AG09309 (cell line): Measurements from ENCODE around the gene TBXA2R.

Experiments
- DNase-seq: peaks from one replicate; pipeline ENCODE4 v3.0.0-alpha.2; 2010; ENCODE audit warnings: low read depth
- H3K4me3 ChIP-seq: 2 replicates; pipeline ENCODE4 v1.5.1; 2011; ENCODE audit warnings: mild to moderate bottlenecking, low read depth, low read length, moderate library complexity; ENCODE audit not compliant: control insufficient read depth
- TF ChIP-seq, protein P1 (sequence below): IDR thresholded peaks from 2 replicates; pipeline ENCODE4 v1.5.1; 2011; ENCODE audit warnings: mild to moderate bottlenecking, low read depth, low read length, inconsistent platforms; ENCODE audit not compliant: insufficient read depth, control insufficient read depth; ENCODE audit errors: missing control alignments

Gene TBXA2R

DNA sequence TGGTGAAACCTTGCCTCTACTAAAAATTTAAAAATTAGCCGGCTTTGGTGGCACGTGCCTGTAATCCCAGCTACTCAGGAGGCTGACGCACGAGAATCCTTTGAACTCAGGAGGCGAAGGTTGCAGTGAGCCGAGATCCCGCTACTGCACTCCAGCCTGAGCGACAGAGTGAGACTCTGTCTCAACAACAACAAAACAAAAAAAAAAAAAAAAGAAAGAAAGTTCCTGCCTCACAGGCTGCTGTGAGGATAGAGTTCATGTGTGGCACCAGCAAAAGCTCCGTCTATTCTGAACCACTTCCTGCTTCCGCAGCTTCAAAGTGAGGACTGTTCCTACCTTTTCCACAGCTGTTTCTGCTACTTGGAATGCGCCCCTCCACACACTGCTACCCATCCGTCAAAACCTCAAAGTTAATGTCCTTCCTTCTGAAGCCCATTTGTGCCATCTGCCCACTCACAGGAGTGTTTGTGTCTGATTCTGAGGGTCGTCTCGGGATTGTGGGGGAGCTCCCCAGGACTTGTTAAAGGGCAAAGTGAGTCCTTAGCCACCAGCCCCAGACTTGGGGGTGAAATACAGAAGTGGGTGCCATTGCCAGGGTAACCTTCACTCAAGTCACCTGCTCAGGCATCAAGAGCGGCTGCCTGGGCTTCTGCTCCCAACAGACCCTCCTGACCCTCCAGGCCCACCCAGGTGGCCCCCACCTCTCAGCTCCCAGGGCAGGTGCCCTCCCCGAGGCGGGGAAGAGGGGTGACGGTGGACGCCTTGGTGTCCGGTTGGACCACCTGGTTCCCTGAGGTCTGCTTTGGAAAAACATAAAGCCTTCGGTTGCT lies 52.2 kb downstream of the TBXA2R start:
- no peak overlapping the region for H3K4me3 ChIP-seq
- DNase-seq: no peak
- TF ChIP-seq, protein P1, sequence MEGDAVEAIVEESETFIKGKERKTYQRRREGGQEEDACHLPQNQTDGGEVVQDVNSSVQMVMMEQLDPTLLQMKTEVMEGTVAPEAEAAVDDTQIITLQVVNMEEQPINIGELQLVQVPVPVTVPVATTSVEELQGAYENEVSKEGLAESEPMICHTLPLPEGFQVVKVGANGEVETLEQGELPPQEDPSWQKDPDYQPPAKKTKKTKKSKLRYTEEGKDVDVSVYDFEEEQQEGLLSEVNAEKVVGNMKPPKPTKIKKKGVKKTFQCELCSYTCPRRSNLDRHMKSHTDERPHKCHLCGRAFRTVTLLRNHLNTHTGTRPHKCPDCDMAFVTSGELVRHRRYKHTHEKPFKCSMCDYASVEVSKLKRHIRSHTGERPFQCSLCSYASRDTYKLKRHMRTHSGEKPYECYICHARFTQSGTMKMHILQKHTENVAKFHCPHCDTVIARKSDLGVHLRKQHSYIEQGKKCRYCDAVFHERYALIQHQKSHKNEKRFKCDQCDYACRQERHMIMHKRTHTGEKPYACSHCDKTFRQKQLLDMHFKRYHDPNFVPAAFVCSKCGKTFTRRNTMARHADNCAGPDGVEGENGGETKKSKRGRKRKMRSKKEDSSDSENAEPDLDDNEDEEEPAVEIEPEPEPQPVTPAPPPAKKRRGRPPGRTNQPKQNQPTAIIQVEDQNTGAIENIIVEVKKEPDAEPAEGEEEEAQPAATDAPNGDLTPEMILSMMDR: no peak

- TF ChIP-seq, protein P1: no peak
- DNase-seq: no peak
- H3K4me3 ChIP-seq: no peak overlapping the region
These were observed 54.9 kb downstream of the TBXA2R start for GRCh38 chr19:3551792-3552095.

- TF ChIP-seq, protein P1: no peak
- no peak overlapping the region for H3K4me3 ChIP-seq
- no peak for DNase-seq
These were observed 55.5 kb downstream of the TBXA2R start for GRCh38 chr19:3550947-3551791.

DNA sequence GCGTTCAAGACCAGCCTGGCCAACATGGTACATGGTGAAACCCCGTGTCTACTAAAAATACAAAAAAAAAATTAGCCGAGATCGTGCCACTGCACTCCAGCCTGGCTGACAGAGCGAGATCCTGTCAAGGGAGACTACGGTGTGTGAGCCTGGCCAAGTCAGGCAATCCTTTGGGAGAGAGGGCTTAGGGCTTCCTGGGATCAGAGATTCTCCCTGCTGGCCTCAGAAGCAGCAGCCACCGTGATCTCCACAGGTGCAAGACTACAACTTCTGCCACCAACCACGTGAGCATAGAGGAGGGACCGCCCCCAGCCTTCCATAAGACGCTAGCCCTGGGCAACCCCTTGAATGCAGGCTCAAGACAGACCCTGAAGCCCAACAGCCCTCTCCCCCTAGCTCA lies 56.9 kb downstream of the TBXA2R start:
- H3K4me3 ChIP-seq: no peak overlapping the region
- DNase-seq: no peak
- TF ChIP-seq, protein P1: no peak

- TF ChIP-seq, protein P1: no peak
- DNase-seq: no peak
- H3K4me3 ChIP-seq: no peak overlapping the region
These were observed 58.1 kb downstream of the TBXA2R start for GRCh38 chr19:3548606-3549005.

DNA sequence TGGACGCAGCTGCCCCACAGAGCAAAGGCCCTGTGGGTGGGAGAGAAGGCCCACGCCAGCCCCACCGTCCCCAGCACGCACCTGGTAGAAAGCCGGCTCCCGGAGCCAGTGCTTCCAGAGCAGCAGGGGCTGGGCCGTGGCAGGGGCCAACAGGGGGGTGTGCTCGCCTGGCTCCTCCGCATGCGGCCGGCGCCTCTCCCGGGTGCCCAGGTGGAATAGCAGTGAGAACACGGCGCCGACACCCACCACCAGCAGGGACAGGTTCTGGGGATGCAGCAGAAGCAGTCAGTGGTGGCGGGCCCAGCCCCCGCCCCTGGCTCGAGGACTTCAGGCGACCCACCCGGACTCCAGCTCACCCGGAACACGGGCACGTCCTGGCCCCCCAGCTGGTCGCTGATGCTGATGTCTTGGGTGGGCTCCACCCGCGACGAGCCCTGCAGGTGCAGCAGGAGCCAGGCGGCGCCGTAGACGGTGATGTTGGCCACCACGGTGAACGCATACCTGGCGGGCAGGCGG lies 58.9 kb downstream of the TBXA2R start:
- TF ChIP-seq, protein P1: no peak
- no peak overlapping the region for H3K4me3 ChIP-seq
- DNase-seq: no peak
